DMS 273 (cell line): ENCODE results near the gene TBC1D17.
A peak's percentile ranks its signal among the peaks of the same experiment; 100 is the strongest.

Experiments
- DNase-seq: peaks from one replicate; lab custom pipeline; 2025; ENCODE audit not compliant: unreplicated experiment; lab: John Stamatoyannopoulos, UW

The TBC1D17 gene

GRCh38 chr19:49847731-49848696 lies 29.5 kb upstream of the TBC1D17 start:
- DNase-seq: no peak

- no peak for DNase-seq
Measured at GRCh38 chr19:49848938-49849337, 28.6 kb upstream of the TBC1D17 start.

GRCh38 chr19:49849433-49850220 lies 27.9 kb upstream of the TBC1D17 start:
- DNase-seq: peak; percentile 25

GRCh38 chr19:49850221-49850486 lies 27.3 kb upstream of the TBC1D17 start:
- no peak for DNase-seq

GRCh38 chr19:49850487-49851342 lies 26.8 kb upstream of the TBC1D17 start, which contains the start of gene PTOV1:
TSS of gene PTOV1 (plus strand) at chr19:49851159.
- peak; percentile 96 for DNase-seq

- peak; percentile 76 for DNase-seq
Measured at GRCh38 chr19:49851456-49852259, 25.8 kb upstream of the TBC1D17 start.

- no peak for DNase-seq
Measured at GRCh38 chr19:49852631-49853126, 24.8 kb upstream of the TBC1D17 start.

GRCh38 chr19:49853852-49854377 lies 23.6 kb upstream of the TBC1D17 start:
- no peak for DNase-seq

- no peak for DNase-seq
Measured at GRCh38 chr19:49854378-49855263, 22.9 kb upstream of the TBC1D17 start.

- no peak for DNase-seq
Measured at GRCh38 chr19:49855277-49855675, 22.2 kb upstream of the TBC1D17 start.

GRCh38 chr19:49855676-49856573 lies 21.6 kb upstream of the TBC1D17 start:
- DNase-seq: peak; percentile 63

GRCh38 chr19:49856574-49857021 lies 20.9 kb upstream of the TBC1D17 start:
- peak; percentile 35 for DNase-seq

- peak; percentile 40 for DNase-seq
Measured at GRCh38 chr19:49857061-49857837, 20.3 kb upstream of the TBC1D17 start.

- no peak for DNase-seq
Measured at GRCh38 chr19:49857838-49858087, 19.7 kb upstream of the TBC1D17 start.

- peak; percentile 55 for DNase-seq
Measured at GRCh38 chr19:49858088-49858985, 19.2 kb upstream of the TBC1D17 start.

- peak; percentile 25 for DNase-seq
Measured at GRCh38 chr19:49859682-49860335, 17.7 kb upstream of the TBC1D17 start.
